ENCODE data around the gene GSPT1. TPM values are rescaled to one million over a fixed set of nuclear protein-coding genes. Genes with fewer than 3 reads are reported as not detected.
A peak's percentile ranks its signal among the peaks of the same experiment; 100 is the strongest.
"Not testable (repeated sequence)": the region's sequence is repeated elsewhere in the genome, so short reads cannot be mapped to it uniquely, and the experiment has no call there.

The GSPT1 gene
- total RNA-seq, 1 donor from 2014 or later: 101 TPM

DNA sequence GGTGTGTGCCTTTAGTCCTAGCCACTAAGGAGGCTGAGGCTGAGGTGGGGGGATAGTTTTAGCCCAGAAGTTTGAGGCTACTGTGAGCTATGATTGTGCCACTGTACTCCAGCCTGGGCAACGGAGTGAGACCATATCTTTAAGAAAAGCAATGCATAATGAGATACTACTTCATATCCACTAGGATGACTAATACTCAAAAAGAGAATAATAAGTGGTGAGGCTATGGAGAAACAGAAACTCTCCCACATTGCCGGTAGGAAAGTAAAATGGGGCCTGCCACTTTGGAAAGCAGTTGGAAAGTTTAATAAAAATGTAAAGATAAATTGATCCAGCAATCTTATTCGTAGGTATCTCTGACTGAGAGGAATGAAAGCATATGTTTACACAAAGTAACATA lies 30.7 kb upstream of the GSPT1 start:
- H3K4me3 Mint-ChIP-seq: no peak overlapping the region
- DNase-seq (ENCODE audit: extremely low spot score, unreplicated experiment): no peak
- no peak for TF ChIP-seq CTCF (conservative IDR thresholded peaks at IDR 0.05)
- no peaks in the 10 kb centered on the region for H3K4me1 Mint-ChIP-seq (ENCODE audit: unreplicated experiment)
- H3K27me3 Mint-ChIP-seq: no peaks in the 10 kb centered on the region
- H3K9me3 Mint-ChIP-seq: no peaks in the 10 kb centered on the region
- no peak overlapping the region for H3K27ac Mint-ChIP-seq
- no peaks in the 10 kb centered on the region for H3K36me3 Mint-ChIP-seq

DNA sequence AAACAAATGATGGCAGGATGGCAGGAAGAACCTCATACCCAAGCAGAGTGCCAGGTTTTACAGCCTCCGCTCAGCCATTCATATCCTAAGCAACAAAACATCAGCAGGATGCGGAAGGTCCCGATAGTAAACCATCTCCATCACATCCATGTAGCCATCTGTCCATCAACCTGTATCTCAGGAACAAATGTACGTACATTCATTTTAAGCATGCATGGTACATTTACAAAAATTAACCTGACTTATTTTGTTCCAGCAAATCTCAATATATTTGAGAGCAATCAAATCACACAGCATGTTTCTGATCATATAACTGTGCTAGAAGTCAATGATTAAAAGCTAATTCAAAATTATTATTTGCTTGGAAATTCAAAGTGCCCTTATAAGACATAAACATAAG lies 26.2 kb upstream of the GSPT1 start, which contains the start of gene NPIPB2:
Gene NPIPB2, minus strand, starts transcription at position 101 of the 400 bp plus-strand sequence. Its CDS starts 0 bp downstream, at position 101.
- not testable (repeated sequence) for H3K4me3 Mint-ChIP-seq; H3K9me3 Mint-ChIP-seq; H3K36me3 Mint-ChIP-seq; H3K4me1 Mint-ChIP-seq (ENCODE audit: unreplicated experiment); H3K27me3 Mint-ChIP-seq; DNase-seq (ENCODE audit: extremely low spot score, unreplicated experiment); H3K27ac Mint-ChIP-seq

DNA sequence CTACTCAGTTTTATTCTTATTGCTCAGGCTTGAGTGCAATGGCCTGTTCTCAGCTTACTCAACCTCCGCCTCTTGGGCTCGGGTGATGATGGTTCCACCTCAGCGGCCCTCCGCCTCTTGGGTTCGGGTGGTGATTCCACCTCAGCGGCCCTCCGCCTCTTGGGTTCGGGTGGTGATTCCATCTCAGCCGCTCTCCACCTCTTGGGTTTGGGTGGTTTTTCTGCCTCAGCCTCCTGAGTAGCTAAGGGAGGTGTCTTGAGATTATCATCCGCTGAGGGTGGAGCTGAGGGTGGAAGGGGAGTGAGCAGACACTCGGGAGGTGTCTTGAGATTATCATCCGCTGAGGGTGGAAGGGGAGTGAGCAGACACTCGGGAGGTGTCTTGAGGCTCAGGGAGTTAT lies 11.6 kb upstream of the GSPT1 start:
- H3K27ac Mint-ChIP-seq; H3K9me3 Mint-ChIP-seq; H3K36me3 Mint-ChIP-seq; H3K4me1 Mint-ChIP-seq (ENCODE audit: unreplicated experiment); H3K4me3 Mint-ChIP-seq; DNase-seq (ENCODE audit: extremely low spot score, unreplicated experiment); H3K27me3 Mint-ChIP-seq: not testable (repeated sequence)

DNA sequence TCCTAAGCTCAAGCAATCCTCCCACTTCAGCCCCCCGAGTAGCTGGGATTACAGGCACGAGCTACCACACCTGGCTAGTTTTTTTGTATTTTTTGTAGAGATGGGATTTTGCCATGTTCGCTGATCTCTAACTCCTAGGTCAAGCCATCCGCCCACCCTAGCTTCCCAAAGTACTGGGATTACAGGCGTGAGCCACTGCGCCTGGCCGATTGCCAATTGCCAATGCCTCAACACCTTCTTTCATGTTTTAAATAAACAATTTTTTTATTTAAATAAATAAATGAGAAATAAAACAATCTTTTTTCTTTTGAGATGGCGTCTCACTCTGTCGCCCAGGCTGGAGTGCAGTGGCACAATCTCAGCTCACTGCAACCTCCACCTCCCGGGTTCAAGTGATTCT lies 8.3 kb upstream of the GSPT1 start:
- not testable (repeated sequence) for H3K9me3 Mint-ChIP-seq; H3K4me1 Mint-ChIP-seq (ENCODE audit: unreplicated experiment); H3K27me3 Mint-ChIP-seq; H3K27ac Mint-ChIP-seq; H3K36me3 Mint-ChIP-seq; H3K4me3 Mint-ChIP-seq; DNase-seq (ENCODE audit: extremely low spot score, unreplicated experiment)

GRCh38 chr16:11916524-11917285 lies 949 bp upstream of the GSPT1 start:
- Mint-ChIP-seq H3K4me3 (peak overlapping the region; percentile 95), H3K9me3 (no peaks in the 10 kb centered on the region), H3K4me1 (ENCODE audit: unreplicated experiment) (peaks cover 30% of the 10 kb centered on the region), H3K27me3 (peaks cover 3% of the 10 kb centered on the region), H3K27ac (peak overlapping the region; percentile 97), H3K36me3 (no peaks in the 10 kb centered on the region)
- DNase-seq (ENCODE audit: extremely low spot score, unreplicated experiment): no peak
- no peak for TF ChIP-seq CTCF (conservative IDR thresholded peaks at IDR 0.05)

- Mint-ChIP-seq H3K4me3 (peak overlapping the region; percentile 99), H3K27ac (peak overlapping the region; percentile 96), H3K27me3 (peaks cover 3% of the 10 kb centered on the region), H3K9me3 (no peaks in the 10 kb centered on the region), H3K4me1 (ENCODE audit: unreplicated experiment) (peaks cover 38% of the 10 kb centered on the region), H3K36me3 (peaks cover 5% of the 10 kb centered on the region)
- peak; percentile 72 for DNase-seq (ENCODE audit: extremely low spot score, unreplicated experiment)
- no peak for TF ChIP-seq CTCF (conservative IDR thresholded peaks at IDR 0.05)
These were observed 577 bp downstream of the GSPT1 start for GRCh38 chr16:11915114-11915643.

Measured in type B pancreatic cell (in vitro differentiated cells).